SKM-1 treated with dmso at 0.1 percent for 144 hours (cell line): ENCODE results near the gene MACROD2.
"Not testable (repeated sequence)": the region's sequence is repeated elsewhere in the genome, so short reads cannot be mapped to it uniquely, and the experiment has no call there.

Experiments used
- DNase-seq: peaks from one replicate; lab custom pipeline; 2025; ENCODE audit not compliant: unreplicated experiment; lab: John Stamatoyannopoulos, UW

The MACROD2 gene

GRCh38 chr20:15807771-15808170 is 1812.5 kb downstream of the MACROD2 start:
- DNase-seq, result not testable (repeated sequence)

- no peak for DNase-seq
Measured at GRCh38 chr20:15811951-15812350, 1816.6 kb downstream of the MACROD2 start.

DNA sequence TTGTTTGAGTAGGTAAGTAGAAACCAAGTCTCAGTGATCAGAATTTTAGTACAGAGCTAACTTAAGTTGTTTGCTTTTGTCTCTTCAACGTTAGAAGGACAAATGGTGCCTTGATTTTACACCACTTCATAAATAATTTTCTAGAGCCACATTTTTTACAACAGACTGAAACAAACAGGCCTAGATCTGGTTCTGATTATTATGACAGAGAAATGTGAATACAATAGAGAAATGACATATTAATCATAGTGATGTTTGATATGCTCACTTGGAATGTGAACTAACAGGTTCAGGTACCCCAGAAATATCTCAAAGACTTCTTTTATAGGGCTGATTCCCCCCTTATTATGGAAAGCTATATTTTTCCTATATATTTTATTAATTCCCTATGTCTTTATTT is 1817.4 kb downstream of the MACROD2 start:
- no peak for DNase-seq

DNA sequence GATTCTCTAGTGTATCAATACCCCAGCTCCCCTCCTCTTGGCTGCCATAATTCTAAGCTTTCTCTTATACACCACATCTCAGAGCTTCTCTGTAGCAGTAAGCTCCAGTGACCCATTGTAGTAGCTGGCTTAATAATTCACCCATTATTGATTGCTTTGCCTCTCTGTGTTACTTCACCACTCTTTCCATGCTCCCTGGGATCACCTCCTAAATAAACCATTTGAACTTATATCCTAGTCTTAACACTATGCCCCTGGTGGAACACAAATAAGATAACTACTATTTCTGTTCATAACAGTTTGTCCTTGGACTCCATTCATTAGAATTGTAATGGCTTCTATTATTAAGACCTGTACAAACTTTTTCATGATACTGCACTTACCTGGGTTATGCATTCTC is 1819.0 kb downstream of the MACROD2 start:
- no peak for DNase-seq

DNA sequence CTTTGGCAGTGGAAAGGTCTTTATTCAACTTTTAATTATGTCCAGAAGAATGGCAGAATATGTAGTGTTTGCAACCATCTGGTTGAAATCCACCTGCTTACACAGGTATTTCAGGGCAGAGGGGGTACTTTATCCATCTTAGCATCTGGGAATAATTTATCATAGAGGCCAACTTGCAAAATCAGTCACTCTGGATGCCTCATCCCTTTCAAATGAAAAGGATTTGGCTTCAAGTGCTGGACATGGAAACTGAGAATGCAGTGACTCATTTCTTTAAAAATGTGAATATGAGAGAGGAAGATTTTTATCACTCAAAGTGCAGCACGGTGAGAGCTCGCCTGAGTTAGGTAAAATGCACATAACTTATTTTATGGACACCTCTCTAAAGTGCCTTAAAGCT is 1819.6 kb downstream of the MACROD2 start:
- DNase-seq, result no peak

GRCh38 chr20:15817351-15817750 is 1822.0 kb downstream of the MACROD2 start:
- DNase-seq, result no peak

DNA sequence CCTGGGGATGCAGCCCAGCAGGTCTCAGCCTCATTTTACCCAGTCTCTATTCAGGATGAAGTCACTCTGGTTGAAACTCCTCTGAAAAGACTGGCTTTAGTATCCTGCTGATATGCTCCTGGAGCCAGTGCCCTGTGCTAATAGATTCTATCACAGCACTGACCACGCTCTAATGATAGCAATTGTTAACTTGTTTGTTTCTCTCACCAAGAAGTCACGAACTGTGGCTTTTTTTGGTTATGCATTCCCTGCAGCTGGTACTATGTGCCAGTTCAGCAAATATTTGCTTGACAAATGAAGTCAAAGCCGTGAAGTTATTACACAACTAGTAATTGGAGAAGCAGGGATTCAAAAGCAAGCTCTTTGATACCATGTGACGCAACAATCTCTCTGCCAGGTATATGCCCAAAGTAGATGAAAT is 1823.3 kb downstream of the MACROD2 start:
- no peak for DNase-seq

DNA sequence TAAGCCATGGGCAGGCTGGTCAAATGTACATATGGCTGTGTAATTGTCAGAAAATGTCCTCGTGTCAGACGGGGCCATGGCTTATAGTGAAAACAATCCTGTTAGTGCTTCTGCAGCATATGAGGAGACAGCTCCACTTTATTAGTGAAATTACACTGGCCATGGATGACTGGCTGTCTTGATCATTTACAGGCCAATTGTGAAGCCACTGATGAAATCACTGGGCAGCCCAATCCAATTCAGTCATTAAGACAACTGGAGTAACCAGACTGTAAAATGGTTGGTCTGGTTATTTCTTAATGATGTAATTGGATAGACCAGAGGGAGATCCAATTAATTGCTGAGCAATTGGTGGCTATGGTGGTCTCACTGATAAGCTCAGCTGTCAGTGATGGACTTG is 1828.4 kb downstream of the MACROD2 start:
- DNase-seq, result no peak

GRCh38 chr20:15827628-15828027 is 1832.3 kb downstream of the MACROD2 start:
- DNase-seq, result no peak

DNA sequence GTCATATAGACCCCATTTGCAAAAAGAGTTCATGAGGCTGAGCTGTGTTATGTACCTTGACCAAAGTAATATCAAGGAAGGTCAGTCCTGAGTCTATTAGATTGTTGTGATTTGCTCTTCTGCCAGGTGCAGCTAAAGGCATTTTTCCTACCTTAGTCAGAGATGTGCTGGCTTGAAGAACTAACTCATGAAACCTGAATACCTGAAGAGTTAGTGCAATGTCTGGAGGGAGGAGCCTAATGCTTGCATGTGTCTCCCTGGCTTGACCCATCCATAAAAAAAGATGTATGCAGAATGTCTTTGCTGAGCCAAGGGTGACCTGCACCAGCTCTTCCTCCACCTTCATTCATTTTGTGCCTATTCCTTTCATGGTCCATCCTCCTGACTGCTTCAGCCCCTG is 1835.9 kb downstream of the MACROD2 start:
- no peak for DNase-seq

DNA sequence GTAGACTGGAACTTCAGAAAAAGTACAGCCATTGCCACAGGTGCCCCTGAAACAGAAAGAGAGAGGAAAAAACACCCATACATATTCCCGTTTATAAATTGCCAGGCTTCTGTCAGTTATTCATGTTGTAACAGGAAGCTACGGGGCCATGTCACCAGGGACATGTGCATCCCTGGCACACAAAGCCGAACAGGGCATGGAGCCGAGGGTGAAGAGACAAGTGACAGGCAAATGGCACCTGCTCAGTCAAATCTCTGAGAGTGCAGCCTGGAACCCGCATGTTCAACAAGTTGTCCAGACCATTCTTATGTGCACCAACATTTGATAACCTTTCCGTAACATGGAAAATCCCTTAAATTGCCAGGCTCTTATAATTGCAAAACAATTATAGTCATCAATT is 1837.2 kb downstream of the MACROD2 start:
- no peak for DNase-seq

DNA sequence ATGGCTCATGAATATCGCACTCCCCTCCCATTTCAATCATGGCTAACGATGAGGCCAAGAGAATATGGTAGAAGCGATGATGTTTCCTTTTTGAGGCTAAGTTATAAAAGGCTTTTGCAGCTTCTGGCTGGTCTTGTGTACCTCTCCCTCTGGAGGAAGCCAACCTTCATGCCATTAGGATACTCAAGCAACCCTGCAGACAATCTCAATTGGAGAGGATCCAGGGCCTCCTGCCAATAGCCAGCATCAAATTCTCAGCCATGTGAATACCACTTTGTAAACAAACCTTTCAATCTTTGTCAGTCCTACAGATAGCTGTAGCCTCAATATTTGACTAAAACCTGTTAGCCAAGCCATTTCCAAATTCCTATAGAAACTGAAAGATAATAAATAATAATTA is 1839.5 kb downstream of the MACROD2 start:
- DNase-seq, result no peak

GRCh38 chr20:15835811-15836210 is 1840.5 kb downstream of the MACROD2 start:
- DNase-seq, result no peak

DNA sequence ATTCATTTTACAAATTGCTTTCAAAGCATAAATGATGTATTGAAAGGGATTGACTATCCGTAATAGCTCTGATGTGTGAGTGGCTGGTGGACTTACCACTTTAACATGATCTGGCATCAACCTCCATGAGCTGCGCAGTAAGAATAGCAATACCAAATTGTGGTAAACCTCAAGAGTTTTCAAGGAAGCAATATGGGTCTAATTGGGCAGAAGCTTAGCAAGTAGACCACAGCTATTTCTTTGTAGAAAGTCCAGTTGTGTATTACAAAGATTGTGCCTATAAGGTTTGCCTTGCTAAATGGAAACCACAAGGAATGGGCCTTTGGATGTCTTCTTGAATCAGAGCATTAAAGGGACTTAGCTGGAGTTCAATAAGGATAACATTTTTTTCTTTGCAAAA is 1841.3 kb downstream of the MACROD2 start:
- no peak for DNase-seq

GRCh38 chr20:15837563-15837962 is 1842.2 kb downstream of the MACROD2 start:
- no peak for DNase-seq

DNA sequence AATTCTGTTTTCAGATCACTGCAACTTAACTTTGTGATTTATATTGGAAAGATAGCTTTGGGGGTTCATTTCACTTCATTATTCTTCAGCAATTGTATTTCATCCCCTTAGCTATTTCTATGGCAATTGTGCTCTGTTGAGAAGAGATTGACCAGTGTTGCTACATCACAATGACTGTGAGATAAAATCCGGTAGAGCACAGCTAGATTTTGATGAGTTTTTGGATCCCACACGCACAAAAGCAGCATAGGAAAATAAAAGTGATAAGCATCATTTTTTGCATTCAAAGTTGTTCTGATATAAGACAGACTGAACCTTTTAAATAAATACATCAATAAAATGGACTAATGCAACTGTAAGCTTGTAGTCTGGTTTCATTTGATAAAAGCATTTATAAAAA is 1843.2 kb downstream of the MACROD2 start:
- no peak for DNase-seq

DNA sequence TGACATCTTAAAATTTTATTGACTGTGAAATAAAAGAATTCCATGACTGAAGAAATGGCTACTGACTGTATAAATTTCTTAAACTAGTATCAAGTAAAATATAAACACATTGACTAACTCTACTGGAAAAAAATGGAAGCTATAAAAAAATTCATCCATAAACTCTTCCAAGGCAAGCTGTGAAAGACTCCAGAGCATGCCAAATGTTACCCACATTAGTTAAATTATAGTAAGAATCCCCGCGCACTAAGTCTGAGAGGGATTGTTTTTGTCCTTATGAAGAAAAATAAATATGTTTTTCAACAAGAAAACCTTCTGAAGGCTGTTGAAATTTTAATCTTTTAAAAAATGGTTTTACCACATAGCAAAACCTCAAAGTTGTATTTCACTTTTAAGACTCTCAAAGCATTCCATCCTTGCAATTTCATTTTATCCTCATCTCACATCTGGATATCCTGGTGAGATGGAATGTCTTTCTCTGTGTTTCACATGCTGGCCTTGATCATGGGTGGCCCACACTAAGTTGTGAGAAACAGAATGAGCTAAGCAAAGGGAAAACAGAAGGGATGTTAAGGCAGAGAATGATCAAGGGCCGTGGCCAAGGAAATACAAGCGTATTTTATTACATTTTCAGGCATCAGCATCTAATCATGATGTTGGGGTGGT is 1845.5 kb downstream of the MACROD2 start:
- DNase-seq, result no peak

- DNase-seq, result no peak
Measured at GRCh38 chr20:15842872-15843271, 1847.6 kb downstream of the MACROD2 start.

DNA sequence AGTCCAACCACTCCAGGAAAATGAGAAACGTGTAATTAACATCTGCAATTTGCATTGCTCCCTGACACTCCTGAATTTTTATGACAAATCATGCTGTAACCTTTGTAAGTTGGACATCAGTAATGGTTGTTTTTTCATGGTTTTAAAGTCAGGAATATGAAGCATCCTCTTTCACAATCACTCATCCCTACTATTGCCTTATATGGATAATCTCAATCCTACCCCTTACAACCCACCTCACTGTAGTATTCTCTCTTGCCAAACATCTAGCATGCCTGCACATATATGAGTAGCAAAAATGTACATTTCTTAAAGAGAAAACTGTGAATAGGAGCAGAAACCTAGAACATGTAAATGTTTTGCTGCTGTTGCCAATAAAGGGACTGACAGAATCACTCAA is 1848.5 kb downstream of the MACROD2 start:
- no peak for DNase-seq

GRCh38 chr20:15847196-15847784 is 1852.0 kb downstream of the MACROD2 start:
- DNase-seq, result no peak

GRCh38 chr20:15848126-15848525 is 1852.8 kb downstream of the MACROD2 start:
- no peak for DNase-seq

- no peak for DNase-seq
Measured at GRCh38 chr20:15848995-15849610, 1853.8 kb downstream of the MACROD2 start.
